Measurements from ENCODE around the gene RAB12.
A peak's percentile ranks its signal among the peaks of the same experiment; 100 is the strongest.

The RAB12 gene

GRCh38 chr18:8609659-8610458 lies 622 bp downstream of the RAB12 start:
- peak; percentile 39 for DNase-seq
- Mint-ChIP-seq H3K27ac (no peak overlapping the region), H3K36me3 (ENCODE audit: low read depth) (peaks cover 15% of the 10 kb centered on the region), H3K4me1 (peaks cover 66% of the 10 kb centered on the region), H3K27me3 (ENCODE audit: low read depth, poor library complexity) (peaks cover 3% of the 10 kb centered on the region), H3K9me3 (no peaks in the 10 kb centered on the region), H3K4me3 (peak overlapping the region; percentile 89)
- TF ChIP-seq, protein P1, sequence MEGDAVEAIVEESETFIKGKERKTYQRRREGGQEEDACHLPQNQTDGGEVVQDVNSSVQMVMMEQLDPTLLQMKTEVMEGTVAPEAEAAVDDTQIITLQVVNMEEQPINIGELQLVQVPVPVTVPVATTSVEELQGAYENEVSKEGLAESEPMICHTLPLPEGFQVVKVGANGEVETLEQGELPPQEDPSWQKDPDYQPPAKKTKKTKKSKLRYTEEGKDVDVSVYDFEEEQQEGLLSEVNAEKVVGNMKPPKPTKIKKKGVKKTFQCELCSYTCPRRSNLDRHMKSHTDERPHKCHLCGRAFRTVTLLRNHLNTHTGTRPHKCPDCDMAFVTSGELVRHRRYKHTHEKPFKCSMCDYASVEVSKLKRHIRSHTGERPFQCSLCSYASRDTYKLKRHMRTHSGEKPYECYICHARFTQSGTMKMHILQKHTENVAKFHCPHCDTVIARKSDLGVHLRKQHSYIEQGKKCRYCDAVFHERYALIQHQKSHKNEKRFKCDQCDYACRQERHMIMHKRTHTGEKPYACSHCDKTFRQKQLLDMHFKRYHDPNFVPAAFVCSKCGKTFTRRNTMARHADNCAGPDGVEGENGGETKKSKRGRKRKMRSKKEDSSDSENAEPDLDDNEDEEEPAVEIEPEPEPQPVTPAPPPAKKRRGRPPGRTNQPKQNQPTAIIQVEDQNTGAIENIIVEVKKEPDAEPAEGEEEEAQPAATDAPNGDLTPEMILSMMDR (IDR thresholded peaks at IDR 0.05): no peak

- H3K27me3 Mint-ChIP-seq (ENCODE audit: low read depth, poor library complexity): peaks cover 3% of the 10 kb centered on the region
- H3K4me3 Mint-ChIP-seq: peak overlapping the region; percentile 89
- peaks cover 72% of the 10 kb centered on the region for H3K4me1 Mint-ChIP-seq
- peak overlapping the region; percentile 20 for H3K27ac Mint-ChIP-seq
- TF ChIP-seq, protein P1 (IDR thresholded peaks at IDR 0.05): no peak
- H3K9me3 Mint-ChIP-seq: no peaks in the 10 kb centered on the region
- peaks cover 18% of the 10 kb centered on the region for H3K36me3 Mint-ChIP-seq (ENCODE audit: low read depth)
- no peak for DNase-seq
These were observed 1.2 kb downstream of the RAB12 start for GRCh38 chr18:8610459-8610851.

DNA sequence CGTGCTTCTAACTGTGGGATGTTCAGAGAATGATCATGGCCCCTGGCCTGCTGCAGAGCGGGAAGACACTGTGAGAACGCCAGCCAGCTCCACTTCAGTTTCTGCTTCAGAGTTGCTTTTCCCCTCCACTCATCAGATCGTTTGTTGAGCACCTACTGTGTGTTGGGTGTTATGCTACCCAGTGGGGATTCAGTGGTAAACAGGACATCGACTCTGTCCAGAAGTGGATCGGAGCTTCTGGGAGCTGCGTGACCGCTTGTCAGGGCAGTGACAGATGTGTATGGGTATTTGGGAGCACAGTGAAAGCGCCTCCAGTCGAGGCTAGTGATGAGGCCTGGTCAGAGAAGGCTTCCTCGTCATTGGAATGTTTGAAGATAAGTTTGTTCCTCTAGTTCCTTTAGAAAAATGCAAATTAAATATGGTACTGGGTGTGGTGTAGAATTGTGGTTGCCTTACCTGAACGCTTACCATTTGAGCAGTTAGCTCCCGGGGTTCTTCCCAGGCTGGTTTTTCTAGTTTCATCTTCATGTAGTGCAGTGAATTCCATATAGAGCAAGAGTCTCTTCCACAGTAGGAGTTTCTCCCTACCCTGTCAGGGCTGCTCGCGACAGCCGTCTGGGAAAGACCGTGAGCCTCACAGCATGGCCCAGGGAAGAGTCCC lies 2.8 kb downstream of the RAB12 start:
- Mint-ChIP-seq H3K9me3 (no peaks in the 10 kb centered on the region), H3K27me3 (ENCODE audit: low read depth, poor library complexity) (peaks cover 3% of the 10 kb centered on the region), H3K27ac (no peak overlapping the region), H3K36me3 (ENCODE audit: low read depth) (peaks cover 30% of the 10 kb centered on the region), H3K4me1 (peaks cover 72% of the 10 kb centered on the region), H3K4me3 (peak overlapping the region; percentile 89)
- TF ChIP-seq, protein P1 (IDR thresholded peaks at IDR 0.05): no peak
- DNase-seq: no peak

- TF ChIP-seq, protein P1 (IDR thresholded peaks at IDR 0.05): no peak
- Mint-ChIP-seq H3K27ac (peak overlapping the region; percentile 70), H3K4me3 (no peak overlapping the region), H3K27me3 (ENCODE audit: low read depth, poor library complexity) (peaks cover 3% of the 10 kb centered on the region), H3K9me3 (peaks cover 3% of the 10 kb centered on the region), H3K4me1 (peaks cover 54% of the 10 kb centered on the region), H3K36me3 (ENCODE audit: low read depth) (peaks cover 59% of the 10 kb centered on the region)
- DNase-seq: no peak
These were observed 5.6 kb downstream of the RAB12 start for GRCh38 chr18:8614875-8615274.

GRCh38 chr18:8615397-8616027 lies 6.3 kb downstream of the RAB12 start:
- Mint-ChIP-seq H3K27ac (peak overlapping the region; percentile 75), H3K4me1 (peaks cover 50% of the 10 kb centered on the region), H3K4me3 (no peak overlapping the region), H3K36me3 (ENCODE audit: low read depth) (peaks cover 65% of the 10 kb centered on the region), H3K27me3 (ENCODE audit: low read depth, poor library complexity) (peaks cover 3% of the 10 kb centered on the region), H3K9me3 (peaks cover 5% of the 10 kb centered on the region)
- no peak for DNase-seq
- TF ChIP-seq, protein P1 (IDR thresholded peaks at IDR 0.05): no peak

Data from nephron progenitor cell (in vitro differentiated cells).